Measurements from ENCODE around the gene HIP1R.

DNA sequence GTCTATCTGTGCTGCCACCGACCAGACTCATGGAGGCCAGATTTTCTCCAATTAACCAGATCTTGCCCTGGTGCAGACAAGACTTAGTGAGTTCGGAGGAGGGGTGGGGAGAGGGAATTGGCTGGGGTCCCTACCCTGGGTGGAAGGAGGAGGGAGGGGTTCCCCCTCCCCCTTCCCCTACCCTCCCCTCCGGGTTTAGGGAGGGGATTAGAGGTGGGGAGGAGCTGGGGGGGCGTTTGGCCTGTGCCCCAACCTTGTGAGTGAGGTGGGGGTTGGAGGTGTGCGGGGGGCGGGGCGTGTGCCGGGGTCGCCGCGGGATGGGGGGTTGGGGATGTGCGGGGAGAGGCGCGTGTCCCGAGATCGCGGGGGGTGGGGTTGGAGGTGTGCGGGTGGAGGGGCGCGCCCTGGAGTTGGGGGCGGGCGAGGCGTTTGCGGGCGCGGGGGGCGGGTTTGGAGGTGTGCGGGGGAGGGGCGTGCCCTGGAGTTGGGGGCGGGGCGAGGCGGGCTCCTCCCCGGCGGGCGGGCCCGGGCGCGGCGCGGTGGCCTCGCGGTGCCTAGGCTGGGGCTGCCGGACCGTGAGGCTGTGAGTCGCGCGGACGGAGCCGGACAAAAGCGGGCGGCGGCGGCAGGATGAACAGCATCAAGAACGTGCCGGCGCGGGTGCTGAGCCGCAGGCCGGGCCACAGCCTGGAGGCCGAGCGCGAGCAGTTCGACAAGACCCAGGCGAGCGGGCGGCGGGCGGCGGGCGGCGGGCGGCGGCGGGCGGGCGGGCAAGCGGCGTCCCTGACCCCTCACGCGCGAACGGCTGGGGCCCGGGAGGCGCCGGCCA lies at the start of gene HIP1R:
- TF ChIP-seq, protein P1, sequence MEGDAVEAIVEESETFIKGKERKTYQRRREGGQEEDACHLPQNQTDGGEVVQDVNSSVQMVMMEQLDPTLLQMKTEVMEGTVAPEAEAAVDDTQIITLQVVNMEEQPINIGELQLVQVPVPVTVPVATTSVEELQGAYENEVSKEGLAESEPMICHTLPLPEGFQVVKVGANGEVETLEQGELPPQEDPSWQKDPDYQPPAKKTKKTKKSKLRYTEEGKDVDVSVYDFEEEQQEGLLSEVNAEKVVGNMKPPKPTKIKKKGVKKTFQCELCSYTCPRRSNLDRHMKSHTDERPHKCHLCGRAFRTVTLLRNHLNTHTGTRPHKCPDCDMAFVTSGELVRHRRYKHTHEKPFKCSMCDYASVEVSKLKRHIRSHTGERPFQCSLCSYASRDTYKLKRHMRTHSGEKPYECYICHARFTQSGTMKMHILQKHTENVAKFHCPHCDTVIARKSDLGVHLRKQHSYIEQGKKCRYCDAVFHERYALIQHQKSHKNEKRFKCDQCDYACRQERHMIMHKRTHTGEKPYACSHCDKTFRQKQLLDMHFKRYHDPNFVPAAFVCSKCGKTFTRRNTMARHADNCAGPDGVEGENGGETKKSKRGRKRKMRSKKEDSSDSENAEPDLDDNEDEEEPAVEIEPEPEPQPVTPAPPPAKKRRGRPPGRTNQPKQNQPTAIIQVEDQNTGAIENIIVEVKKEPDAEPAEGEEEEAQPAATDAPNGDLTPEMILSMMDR (IDR thresholded peaks at IDR 0.05): no peak
- TF ChIP-seq POLR2A (IDR thresholded peaks at IDR 0.05): no peak
- TF ChIP-seq POLR2AphosphoS5 (IDR thresholded peaks at IDR 0.05; ENCODE audit: insufficient read depth in 1 of 2, low read depth in 1 of 2): no peak
